Panc1 (cell line): ENCODE results near the gene UMOD.
"Not testable (repeated sequence)": the region's sequence is repeated elsewhere in the genome, so short reads cannot be mapped to it uniquely, and the experiment has no call there.

Experiments
- POLR2AphosphoS5 ChIP-seq: IDR thresholded peaks from 2 replicates; pipeline ENCODE4 v1.6.1; 2012; ENCODE audit warnings: mild to moderate bottlenecking, low read depth, low read length, moderate library complexity
- SIN3A ChIP-seq: IDR thresholded peaks from 2 replicates; pipeline ENCODE4 v1.6.1; 2012; ENCODE audit warnings: low read depth, mild to moderate bottlenecking, low read length, moderate library complexity, borderline replicate concordance; ENCODE audit not compliant: insufficient read depth
- TF ChIP-seq, protein P1 (sequence below): fragments of 450-650 bp; IDR thresholded peaks from 2 replicates; pipeline ENCODE4 v1.5.1; 2017; ENCODE audit warnings: mild to moderate bottlenecking
- TF ChIP-seq, protein P2 (sequence below), 2 experiments: IDR thresholded peaks; 2 replicates each; pipeline ENCODE4 v1.6.1; 2011 to 2012; ENCODE audit warnings: low read depth in 2 of 2, control low read depth in 1 of 2, low read length in 1 of 2, mild to moderate bottlenecking in 1 of 2, moderate library complexity in 1 of 2; ENCODE audit not compliant: insufficient read depth in 1 of 2

DNA sequence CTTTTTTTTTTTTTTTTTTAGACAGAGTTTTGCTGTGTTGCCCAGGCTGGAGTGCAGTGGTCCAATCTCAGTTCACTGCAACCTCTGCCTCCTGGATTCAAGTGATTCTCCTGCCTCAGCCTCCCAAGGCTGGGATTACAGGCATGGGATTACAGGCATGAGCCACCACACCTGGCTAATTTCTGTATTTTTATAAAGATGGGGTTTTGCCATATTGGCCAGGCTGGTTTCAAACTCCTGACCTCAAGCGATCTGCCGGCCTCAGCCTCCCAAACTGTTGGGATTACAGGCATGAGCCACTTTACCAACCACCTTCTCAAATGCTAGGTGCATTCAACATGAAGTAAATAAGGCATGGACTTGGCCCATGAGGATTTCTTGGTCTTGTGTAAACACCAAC, 31.5 kb downstream of the UMOD start:
- TF ChIP-seq, protein P1, sequence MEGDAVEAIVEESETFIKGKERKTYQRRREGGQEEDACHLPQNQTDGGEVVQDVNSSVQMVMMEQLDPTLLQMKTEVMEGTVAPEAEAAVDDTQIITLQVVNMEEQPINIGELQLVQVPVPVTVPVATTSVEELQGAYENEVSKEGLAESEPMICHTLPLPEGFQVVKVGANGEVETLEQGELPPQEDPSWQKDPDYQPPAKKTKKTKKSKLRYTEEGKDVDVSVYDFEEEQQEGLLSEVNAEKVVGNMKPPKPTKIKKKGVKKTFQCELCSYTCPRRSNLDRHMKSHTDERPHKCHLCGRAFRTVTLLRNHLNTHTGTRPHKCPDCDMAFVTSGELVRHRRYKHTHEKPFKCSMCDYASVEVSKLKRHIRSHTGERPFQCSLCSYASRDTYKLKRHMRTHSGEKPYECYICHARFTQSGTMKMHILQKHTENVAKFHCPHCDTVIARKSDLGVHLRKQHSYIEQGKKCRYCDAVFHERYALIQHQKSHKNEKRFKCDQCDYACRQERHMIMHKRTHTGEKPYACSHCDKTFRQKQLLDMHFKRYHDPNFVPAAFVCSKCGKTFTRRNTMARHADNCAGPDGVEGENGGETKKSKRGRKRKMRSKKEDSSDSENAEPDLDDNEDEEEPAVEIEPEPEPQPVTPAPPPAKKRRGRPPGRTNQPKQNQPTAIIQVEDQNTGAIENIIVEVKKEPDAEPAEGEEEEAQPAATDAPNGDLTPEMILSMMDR: not testable (repeated sequence)
- TF ChIP-seq, protein P2, sequence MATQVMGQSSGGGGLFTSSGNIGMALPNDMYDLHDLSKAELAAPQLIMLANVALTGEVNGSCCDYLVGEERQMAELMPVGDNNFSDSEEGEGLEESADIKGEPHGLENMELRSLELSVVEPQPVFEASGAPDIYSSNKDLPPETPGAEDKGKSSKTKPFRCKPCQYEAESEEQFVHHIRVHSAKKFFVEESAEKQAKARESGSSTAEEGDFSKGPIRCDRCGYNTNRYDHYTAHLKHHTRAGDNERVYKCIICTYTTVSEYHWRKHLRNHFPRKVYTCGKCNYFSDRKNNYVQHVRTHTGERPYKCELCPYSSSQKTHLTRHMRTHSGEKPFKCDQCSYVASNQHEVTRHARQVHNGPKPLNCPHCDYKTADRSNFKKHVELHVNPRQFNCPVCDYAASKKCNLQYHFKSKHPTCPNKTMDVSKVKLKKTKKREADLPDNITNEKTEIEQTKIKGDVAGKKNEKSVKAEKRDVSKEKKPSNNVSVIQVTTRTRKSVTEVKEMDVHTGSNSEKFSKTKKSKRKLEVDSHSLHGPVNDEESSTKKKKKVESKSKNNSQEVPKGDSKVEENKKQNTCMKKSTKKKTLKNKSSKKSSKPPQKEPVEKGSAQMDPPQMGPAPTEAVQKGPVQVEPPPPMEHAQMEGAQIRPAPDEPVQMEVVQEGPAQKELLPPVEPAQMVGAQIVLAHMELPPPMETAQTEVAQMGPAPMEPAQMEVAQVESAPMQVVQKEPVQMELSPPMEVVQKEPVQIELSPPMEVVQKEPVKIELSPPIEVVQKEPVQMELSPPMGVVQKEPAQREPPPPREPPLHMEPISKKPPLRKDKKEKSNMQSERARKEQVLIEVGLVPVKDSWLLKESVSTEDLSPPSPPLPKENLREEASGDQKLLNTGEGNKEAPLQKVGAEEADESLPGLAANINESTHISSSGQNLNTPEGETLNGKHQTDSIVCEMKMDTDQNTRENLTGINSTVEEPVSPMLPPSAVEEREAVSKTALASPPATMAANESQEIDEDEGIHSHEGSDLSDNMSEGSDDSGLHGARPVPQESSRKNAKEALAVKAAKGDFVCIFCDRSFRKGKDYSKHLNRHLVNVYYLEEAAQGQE (IDR thresholded peaks at IDR 0.05; ENCODE audit: insufficient read depth in 1 of 2, low read depth in 2 of 2, low read length in 1 of 2): not testable (repeated sequence)
- TF ChIP-seq POLR2AphosphoS5, SIN3A: not testable (repeated sequence)
